K562 (cell line): Measurements from ENCODE around the gene LBHD2.

ENCODE experiments used
- GABPA ChIP-seq: fragments of 200-800 bp; sonication (Bioruptor generic); conservative IDR thresholded peaks from 2 replicates; pipeline ENCODE4 v1.6.1; 2016; ENCODE audit warnings: low read depth, missing genetic modification characterization, missing compliant biosample characterization
- KAT8 ChIP-seq: fragments of 450-650 bp; IDR thresholded peaks from 2 replicates; pipeline ENCODE4 v1.6.1; 2016; ENCODE audit warnings: low read depth, mild to moderate bottlenecking
- POLR2AphosphoS2 ChIP-seq: IDR thresholded peaks from 2 replicates; pipeline ENCODE4 v1.6.1; 2012; ENCODE audit warnings: low read length, improper control_type of control experiment
- RUNX1 ChIP-seq: sonication (generic); IDR thresholded peaks from 2 replicates; pipeline ENCODE4 v1.6.1; 2016; ENCODE audit warnings: antibody characterized with exemption, low read depth
- TCFL5 ChIP-seq: fragments of 250-450 bp; sonication (Bioruptor Pico); conservative IDR thresholded peaks from 2 replicates; pipeline ENCODE4 v1.6.1; 2021; ENCODE audit warnings: mild to moderate bottlenecking, moderate library complexity, matching md5 sums
- XRCC3 ChIP-seq: fragments of 450-650 bp; IDR thresholded peaks from 2 replicates; pipeline ENCODE4 v1.6.1; 2017; ENCODE audit warnings: mild to moderate bottlenecking, moderate library complexity
- ZNF174 ChIP-seq: fragments of 250-450 bp; sonication (Bioruptor Pico); IDR thresholded peaks from 2 replicates; pipeline ENCODE4 v1.4.0; 2020; ENCODE audit warnings: mild to moderate bottlenecking
- TF ChIP-seq, protein P1 (sequence below), 3 experiments: IDR thresholded peaks in 2 of 3; conservative IDR thresholded peaks in 1 of 3; 2 replicates each; pipeline ENCODE4 v1.5.1; 2011 to 2012; ENCODE audit warnings: low read length in 3 of 3, mild to moderate bottlenecking in 3 of 3, control low read depth in 2 of 3, improper control_type of control experiment in 1 of 3, inconsistent platforms in 1 of 3, low read depth in 1 of 3, mixed read lengths in 1 of 3, moderate library complexity in 1 of 3; ENCODE audit not compliant: insufficient read depth in 2 of 3

DNA sequence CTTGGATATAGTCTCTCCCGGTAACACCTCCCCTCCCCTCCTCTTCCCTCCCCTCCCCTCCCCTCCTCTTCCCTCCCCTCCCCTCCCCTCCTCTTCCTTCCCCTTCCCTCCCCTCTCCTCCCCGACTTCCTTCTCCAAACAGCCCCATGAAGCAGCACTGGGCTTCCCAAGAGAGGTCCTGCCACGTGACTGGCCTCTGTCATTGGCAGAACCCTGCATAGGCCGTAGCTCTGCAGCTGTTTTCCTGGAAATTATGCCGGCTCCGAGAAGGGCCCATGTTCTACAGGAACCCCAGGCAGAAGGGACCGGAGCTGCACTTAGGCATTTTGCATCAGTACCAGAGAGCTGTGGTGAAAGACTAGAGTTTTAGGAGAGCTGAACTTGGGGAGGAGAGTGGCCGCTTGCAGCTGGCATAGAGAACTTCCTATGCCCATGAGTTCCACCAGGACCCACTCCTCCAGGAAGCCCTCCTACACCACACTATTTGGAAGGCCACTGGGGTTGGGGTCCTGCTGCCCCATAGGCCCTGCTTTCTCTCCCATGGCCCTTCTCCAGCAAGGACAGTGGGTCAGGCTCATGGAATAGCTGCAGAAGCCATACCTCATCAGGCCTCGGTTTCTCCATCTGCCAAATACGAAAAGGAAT is 34.1 kb downstream of the LBHD2 start:
- TF ChIP-seq TCFL5 (CRISPR knock-in tag) (no peak), GABPA (tag) (no peak), RUNX1 (no peak), POLR2AphosphoS2 (no peak), XRCC3 (no peak), ZNF174 (CRISPR knock-in tag) (no peak), KAT8 (no peak)
- TF ChIP-seq, protein P1, sequence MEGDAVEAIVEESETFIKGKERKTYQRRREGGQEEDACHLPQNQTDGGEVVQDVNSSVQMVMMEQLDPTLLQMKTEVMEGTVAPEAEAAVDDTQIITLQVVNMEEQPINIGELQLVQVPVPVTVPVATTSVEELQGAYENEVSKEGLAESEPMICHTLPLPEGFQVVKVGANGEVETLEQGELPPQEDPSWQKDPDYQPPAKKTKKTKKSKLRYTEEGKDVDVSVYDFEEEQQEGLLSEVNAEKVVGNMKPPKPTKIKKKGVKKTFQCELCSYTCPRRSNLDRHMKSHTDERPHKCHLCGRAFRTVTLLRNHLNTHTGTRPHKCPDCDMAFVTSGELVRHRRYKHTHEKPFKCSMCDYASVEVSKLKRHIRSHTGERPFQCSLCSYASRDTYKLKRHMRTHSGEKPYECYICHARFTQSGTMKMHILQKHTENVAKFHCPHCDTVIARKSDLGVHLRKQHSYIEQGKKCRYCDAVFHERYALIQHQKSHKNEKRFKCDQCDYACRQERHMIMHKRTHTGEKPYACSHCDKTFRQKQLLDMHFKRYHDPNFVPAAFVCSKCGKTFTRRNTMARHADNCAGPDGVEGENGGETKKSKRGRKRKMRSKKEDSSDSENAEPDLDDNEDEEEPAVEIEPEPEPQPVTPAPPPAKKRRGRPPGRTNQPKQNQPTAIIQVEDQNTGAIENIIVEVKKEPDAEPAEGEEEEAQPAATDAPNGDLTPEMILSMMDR (IDR thresholded peaks at IDR 0.05 in 2 of 3, conservative IDR thresholded peaks at IDR 0.05 in 1 of 3; ENCODE audit: insufficient read depth in 2 of 3, low read depth in 1 of 3, low read length in 3 of 3) = no peak
